ENCODE data around the gene UNC80.

GRCh38 chr2:209875270-209875669, 103.6 kb downstream of the UNC80 start:
- no peak for TF ChIP-seq CTCF (optimal IDR thresholded peaks at IDR 0.05 in 1 of 3, IDR thresholded peaks at IDR 0.05 in 1 of 3, conservative IDR thresholded peaks at IDR 0.05 in 1 of 3; ENCODE audit: extremely low read depth in 1 of 3, insufficient read depth in 2 of 3, low read length in 3 of 3)
- no peak for TF ChIP-seq EZH2 (IDR thresholded peaks at IDR 0.05; ENCODE audit: low read length)

All from keratinocyte (primary cell).